Measurements from ENCODE around the gene EREG. TPM values are rescaled to one million over a fixed set of nuclear protein-coding genes. Genes with fewer than 3 reads are reported as not detected.

Gene EREG, protein sequence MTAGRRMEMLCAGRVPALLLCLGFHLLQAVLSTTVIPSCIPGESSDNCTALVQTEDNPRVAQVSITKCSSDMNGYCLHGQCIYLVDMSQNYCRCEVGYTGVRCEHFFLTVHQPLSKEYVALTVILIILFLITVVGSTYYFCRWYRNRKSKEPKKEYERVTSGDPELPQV
- total RNA-seq: under 0.01 TPM

DNA sequence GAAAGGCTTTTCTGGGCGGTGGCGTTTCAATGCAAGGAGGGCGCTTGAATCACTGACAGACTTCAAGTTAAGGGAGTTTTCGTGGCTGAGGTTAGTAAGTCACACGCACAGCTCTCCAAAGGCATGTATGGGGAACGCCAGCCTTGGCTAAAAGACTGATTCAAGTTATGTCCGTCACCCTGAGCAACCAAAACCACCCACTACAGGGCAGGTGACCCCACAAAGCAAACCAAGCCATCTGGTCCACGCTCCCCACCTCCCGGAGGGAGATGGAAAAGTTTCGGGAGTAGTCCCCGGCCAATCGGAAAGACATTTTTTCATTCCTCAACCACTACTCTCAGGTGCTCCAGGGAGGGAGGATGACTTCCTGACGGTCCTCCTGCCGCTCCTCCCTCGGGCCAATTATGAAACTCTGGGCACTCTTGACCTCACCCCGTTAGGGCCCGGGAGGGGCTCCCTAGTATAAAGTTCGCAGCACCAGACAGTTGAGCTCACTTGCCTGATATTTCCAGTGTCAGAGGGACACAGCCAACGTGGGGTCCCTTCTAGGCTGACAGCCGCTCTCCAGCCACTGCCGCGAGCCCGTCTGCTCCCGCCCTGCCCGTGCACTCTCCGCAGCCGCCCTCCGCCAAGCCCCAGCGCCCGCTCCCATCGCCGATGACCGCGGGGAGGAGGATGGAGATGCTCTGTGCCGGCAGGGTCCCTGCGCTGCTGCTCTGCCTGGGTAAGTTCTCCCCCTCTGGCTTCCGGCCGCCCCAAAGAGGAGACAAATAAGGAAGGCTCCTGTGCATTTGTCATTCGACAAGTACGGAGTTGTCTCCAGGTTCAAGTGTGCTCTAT lies at the start of gene EREG:
EREG (plus strand) TSS at position 494 of the 840 bp plus-strand sequence; CDS start at position 658, 164 bp downstream.

Other genes starting within 250 kb of the EREG start
- 72.2 TPM for gene MTHFD2L, start 207.0 kb upstream of the EREG start, total RNA-seq
- not detected for gene EPGN, start 56.7 kb upstream of the EREG start, total RNA-seq
- not detected for gene AREG, start 80.0 kb downstream of the EREG start, total RNA-seq